ENCODE results near the gene TCP11X1. TPM values are rescaled to one million over a fixed set of nuclear protein-coding genes. Genes with fewer than 3 reads are reported as not detected.
"Not testable (repeated sequence)": the region's sequence is repeated elsewhere in the genome, so short reads cannot be mapped to it uniquely, and the experiment has no call there.

The TCP11X1 gene
- total RNA-seq, 1 donor from 2014 or later = not detected

- not testable (repeated sequence) for FAIRE-seq; H3K9me3 ChIP-seq (ENCODE audit: insufficient read depth, low read depth, low read length); H3K27me3 Mint-ChIP-seq (ENCODE audit: low read depth, unreplicated experiment); DNase-seq (ENCODE audit: low read depth); H3K9ac ChIP-seq (ENCODE audit: low read length); H2AFZ ChIP-seq (ENCODE audit: low read depth, low read length); H3K9me3 Mint-ChIP-seq (ENCODE audit: unreplicated experiment); H3K4me3 Mint-ChIP-seq (ENCODE audit: unreplicated experiment); H3K4me1 ChIP-seq (ENCODE audit: insufficient read depth, low read length); H4K20me1 ChIP-seq (ENCODE audit: insufficient read depth, low read length); H3K4me1 Mint-ChIP-seq (ENCODE audit: low read depth, unreplicated experiment); H3K27ac ChIP-seq (ENCODE audit: low read depth, low read length); H3K4me2 ChIP-seq (ENCODE audit: low read length); H3K27me3 ChIP-seq (ENCODE audit: insufficient read depth, low read length); H3K79me2 ChIP-seq (ENCODE audit: insufficient read depth, low read length); H3K4me3 ChIP-seq (ENCODE audit: insufficient read depth, low read depth, low read length); H3K36me3 Mint-ChIP-seq (ENCODE audit: low read depth, unreplicated experiment); H3K36me3 ChIP-seq (ENCODE audit: insufficient read depth, low read length); H3K27ac Mint-ChIP-seq (ENCODE audit: unreplicated experiment)
These were observed 25.2 kb downstream of the TCP11X1 start for GRCh38 chrX:102240265-102240664.

DNA sequence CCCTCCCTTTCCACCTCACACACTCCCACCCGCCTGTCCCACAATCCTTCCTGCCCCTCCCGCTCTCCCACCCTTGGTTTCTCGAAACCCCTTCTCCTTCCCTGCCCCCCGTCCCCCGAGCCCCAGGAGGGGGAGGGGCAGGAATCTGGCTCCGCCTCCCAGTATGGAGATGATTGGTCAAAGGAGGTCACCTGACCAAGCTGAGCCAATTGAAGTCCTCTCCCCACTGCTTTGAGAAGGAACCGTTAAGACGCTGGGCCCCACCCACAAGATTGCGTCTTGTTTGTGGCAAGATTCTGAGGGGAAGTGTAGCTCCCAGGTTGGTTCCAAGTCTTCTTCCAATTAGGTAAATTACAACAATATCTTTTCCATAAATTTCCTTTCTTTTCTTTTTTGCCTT lies 31.8 kb downstream of the TCP11X1 start, which contains the start of gene NXF2:
Gene NXF2 (plus strand): TSS at position 275 of the 400 bp plus-strand sequence. CDS start 59,912 bp downstream, outside the sequence.
- H4K20me1 ChIP-seq (ENCODE audit: insufficient read depth, low read length); H3K79me2 ChIP-seq (ENCODE audit: insufficient read depth, low read length); H3K27me3 ChIP-seq (ENCODE audit: insufficient read depth, low read length); H3K27me3 Mint-ChIP-seq (ENCODE audit: low read depth, unreplicated experiment); H3K4me2 ChIP-seq (ENCODE audit: low read length); H3K36me3 ChIP-seq (ENCODE audit: insufficient read depth, low read length); H3K4me3 ChIP-seq (ENCODE audit: insufficient read depth, low read depth, low read length); H3K4me1 ChIP-seq (ENCODE audit: insufficient read depth, low read length); H3K27ac ChIP-seq (ENCODE audit: low read depth, low read length); DNase-seq (ENCODE audit: low read depth); H3K4me1 Mint-ChIP-seq (ENCODE audit: low read depth, unreplicated experiment); H3K27ac Mint-ChIP-seq (ENCODE audit: unreplicated experiment); H3K9ac ChIP-seq (ENCODE audit: low read length); H3K9me3 ChIP-seq (ENCODE audit: insufficient read depth, low read depth, low read length); H3K4me3 Mint-ChIP-seq (ENCODE audit: unreplicated experiment); H3K9me3 Mint-ChIP-seq (ENCODE audit: unreplicated experiment); H2AFZ ChIP-seq (ENCODE audit: low read depth, low read length); H3K36me3 Mint-ChIP-seq (ENCODE audit: low read depth, unreplicated experiment); FAIRE-seq: not testable (repeated sequence)

- H3K79me2 ChIP-seq (ENCODE audit: insufficient read depth, low read length); H3K36me3 Mint-ChIP-seq (ENCODE audit: low read depth, unreplicated experiment); H3K36me3 ChIP-seq (ENCODE audit: insufficient read depth, low read length); H3K4me1 Mint-ChIP-seq (ENCODE audit: low read depth, unreplicated experiment); H3K4me1 ChIP-seq (ENCODE audit: insufficient read depth, low read length); H3K9ac ChIP-seq (ENCODE audit: low read length); H3K27me3 Mint-ChIP-seq (ENCODE audit: low read depth, unreplicated experiment); H3K4me3 Mint-ChIP-seq (ENCODE audit: unreplicated experiment); H3K27ac ChIP-seq (ENCODE audit: low read depth, low read length); H3K9me3 Mint-ChIP-seq (ENCODE audit: unreplicated experiment); FAIRE-seq; H3K9me3 ChIP-seq (ENCODE audit: insufficient read depth, low read depth, low read length); H3K4me3 ChIP-seq (ENCODE audit: insufficient read depth, low read depth, low read length); H3K27ac Mint-ChIP-seq (ENCODE audit: unreplicated experiment); H3K27me3 ChIP-seq (ENCODE audit: insufficient read depth, low read length); H2AFZ ChIP-seq (ENCODE audit: low read depth, low read length); DNase-seq (ENCODE audit: low read depth); H4K20me1 ChIP-seq (ENCODE audit: insufficient read depth, low read length); H3K4me2 ChIP-seq (ENCODE audit: low read length): not testable (repeated sequence)
These were observed 57.1 kb downstream of the TCP11X1 start for GRCh38 chrX:102272231-102272630.

Other genes starting within 250 kb of the TCP11X1 start
- gene TCEAL2, start 89.6 kb upstream of the TCP11X1 start, total RNA-seq = 1.0 and 1.8 TPM in 2 replicates
- gene TCEAL6, start 72.8 kb upstream of the TCP11X1 start, total RNA-seq = not detected in 2 replicates
- 1.4 and 1.6 TPM in 2 replicates for gene BEX5, start 59.3 kb upstream of the TCP11X1 start, total RNA-seq
- gene NXF2, start 31.9 kb downstream of the TCP11X1 start, total RNA-seq = not detected in 2 replicates
- not detected in 2 replicates for gene NXF2B, start 224.7 kb downstream of the TCP11X1 start, total RNA-seq

Measured in astrocyte (in vitro differentiated cells and primary cell).